ENCODE results near the gene TBC1D3B. TPM values are rescaled to one million over a fixed set of nuclear protein-coding genes. Genes with fewer than 3 reads are reported as not detected.

TBC1D3B gene
- total and polyA plus RNA-seq, 7 donors, result 1.3 to 5.6 (median 2.0) TPM

DNA sequence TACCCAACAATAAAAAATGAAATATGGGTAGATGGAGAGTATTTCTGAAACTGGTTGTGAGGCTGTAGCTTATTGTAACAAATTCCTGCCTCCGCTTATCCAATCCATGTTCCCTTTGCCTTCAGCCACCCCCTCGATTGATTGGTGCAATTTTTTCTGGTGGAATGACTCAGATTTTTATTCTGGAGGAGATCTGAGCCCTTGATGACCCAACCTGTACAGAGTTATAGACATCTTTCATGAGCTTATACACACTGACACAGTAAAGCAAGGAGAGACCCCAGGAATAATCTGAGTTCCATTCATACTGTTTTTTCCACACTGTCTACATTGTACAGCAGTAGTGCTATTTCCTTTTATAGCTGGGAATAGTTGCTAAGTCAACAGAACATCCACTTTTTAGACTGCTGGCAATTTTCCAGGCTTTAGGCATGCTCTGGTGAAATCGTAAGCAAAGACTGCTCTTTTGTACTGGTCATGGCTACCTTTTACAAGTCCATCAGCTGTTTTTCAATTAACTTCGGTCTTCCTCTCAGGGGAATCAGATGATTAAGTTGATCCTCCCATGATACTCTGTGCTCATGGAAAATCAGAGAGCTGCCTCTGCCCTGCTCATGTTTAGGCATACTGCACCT, 42.7 kb downstream of the TBC1D3B start:
- intact Hi-C loops (cut with DNase I), result loop anchor here in 1 of 2 donors (10.0 kb wide), 1 partner anchor 341 kb away; no protein-coding TSS in a partner anchor
- ATAC-seq (no peak), DNase-seq (no peak)
- no peak for TF ChIP-seq CTCF (IDR thresholded peaks at IDR 0.05)
- no peaks in the 10 kb centered on the region for H3K4me1 ChIP-seq
- H3K9me3 ChIP-seq, result no peaks in the 10 kb centered on the region
- H3K27ac ChIP-seq, result no peak overlapping the region
- no peaks in the 10 kb centered on the region for H3K36me3 ChIP-seq (ENCODE audit: insufficient read depth in 1 of 2, low read depth in 1 of 2)
- H3K27me3 ChIP-seq (ENCODE audit: insufficient read depth in 3 of 3, low read length in 2 of 3), result peaks cover 0 to 4% (median 3%) of the 10 kb centered on the region in 3 donors
- H3K4me3 ChIP-seq, result no peak overlapping the region
- 37 to 40% (median 37%) methylated on average over 4 of the region's 4 CpGs for WGBS, 3 donors

DNA sequence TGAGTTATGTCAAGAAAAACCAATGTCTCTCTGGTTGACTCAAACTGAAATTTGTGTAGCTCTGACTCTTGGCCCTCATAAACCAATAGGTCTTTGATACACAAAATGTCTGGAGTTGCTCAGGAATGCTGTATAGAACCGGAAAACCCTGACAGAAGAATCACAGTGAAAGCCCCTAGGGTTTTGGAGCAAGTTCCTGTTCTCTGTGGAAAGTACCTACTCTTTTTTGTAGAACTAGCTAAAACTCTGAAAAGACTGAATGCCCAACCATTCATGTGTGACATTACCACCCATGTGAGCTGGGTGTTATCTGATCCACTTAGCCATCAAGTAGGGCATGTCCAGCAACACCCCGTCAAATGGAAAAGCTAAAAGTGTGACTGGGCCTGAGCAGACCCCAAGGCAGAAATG, 44.0 kb downstream of the TBC1D3B start:
- intact Hi-C loops (cut with DNase I), result loop anchor here in 1 of 2 donors (10.0 kb wide), 1 partner anchor 342 kb away; no protein-coding TSS in a partner anchor
- ATAC-seq (no peak), DNase-seq (no peak)
- Histone ChIP-seq H3K27me3 (ENCODE audit: insufficient read depth in 3 of 3, low read length in 2 of 3) (peaks cover 2 to 4% (median 3%) of the 10 kb centered on the region in 3 donors), H3K4me1 (no peaks in the 10 kb centered on the region), H3K4me3 (no peak overlapping the region), H3K27ac (no peak overlapping the region), H3K9me3 (no peaks in the 10 kb centered on the region), H3K36me3 (ENCODE audit: insufficient read depth in 1 of 2, low read depth in 1 of 2) (no peaks in the 10 kb centered on the region)
- TF ChIP-seq CTCF (IDR thresholded peaks at IDR 0.05), result no peak
- 55 to 71% (median 58%) methylated on average over 2 of the region's 2 CpGs for WGBS, 3 donors

DNA sequence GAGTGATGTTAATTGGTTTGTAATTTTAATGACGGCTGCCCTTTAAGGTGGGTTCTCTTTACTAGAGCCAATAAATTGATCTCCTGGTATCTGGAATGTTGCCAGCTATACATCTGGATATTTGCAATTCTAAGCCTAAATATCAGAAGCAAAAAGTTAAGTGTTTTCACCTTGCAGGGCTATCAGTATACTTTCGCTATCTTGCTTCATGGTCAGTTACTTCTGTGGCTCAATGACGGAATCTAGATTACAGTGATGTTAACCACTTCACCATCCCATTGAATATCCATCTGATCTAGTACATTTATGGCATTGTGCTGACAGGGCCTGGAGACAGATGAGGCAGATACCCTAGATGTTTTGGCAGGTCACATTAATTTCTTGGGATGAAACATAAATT, 44.5 kb downstream of the TBC1D3B start:
- H3K36me3 ChIP-seq (ENCODE audit: insufficient read depth in 1 of 2, low read depth in 1 of 2), result no peaks in the 10 kb centered on the region
- peaks cover 2 to 4% (median 3%) of the 10 kb centered on the region in 3 donors for H3K27me3 ChIP-seq (ENCODE audit: insufficient read depth in 3 of 3, low read length in 2 of 3)
- DNase-seq (no peak), ATAC-seq (no peak)
- no peaks in the 10 kb centered on the region for H3K9me3 ChIP-seq
- no peaks in the 10 kb centered on the region for H3K4me1 ChIP-seq
- no peak for TF ChIP-seq CTCF (IDR thresholded peaks at IDR 0.05)
- no peak overlapping the region for H3K27ac ChIP-seq
- WGBS, 3 donors, result 88 to 90% (median 89%) methylated on average over 3 of the region's 3 CpGs
- no peak overlapping the region for H3K4me3 ChIP-seq
- intact Hi-C loops (cut with DNase I), result loop anchor here in 1 of 2 donors (10.0 kb wide), 1 partner anchor 343 kb away; no protein-coding TSS in a partner anchor

DNA sequence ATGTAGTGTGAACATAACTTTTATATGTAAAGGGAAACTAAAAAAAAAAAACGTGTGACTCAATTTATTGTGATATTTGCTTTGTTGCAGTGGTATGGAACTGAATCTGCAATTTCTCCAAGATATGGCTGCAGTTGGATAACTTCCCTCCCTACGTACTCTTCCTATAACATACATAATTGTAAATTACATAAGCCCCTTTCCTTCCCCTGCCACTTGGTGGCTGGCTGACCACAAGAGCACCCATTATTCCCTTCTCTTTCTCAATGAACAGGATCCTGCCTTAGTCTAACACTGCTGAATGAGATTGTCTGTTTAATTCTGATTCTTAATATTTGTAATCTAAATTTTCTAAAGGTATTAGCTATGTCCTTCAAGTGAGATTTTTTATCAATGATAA, 45.0 kb downstream of the TBC1D3B start:
- ATAC-seq (no peak), DNase-seq (no peak)
- H3K36me3 ChIP-seq (ENCODE audit: insufficient read depth in 1 of 2, low read depth in 1 of 2), result no peaks in the 10 kb centered on the region
- H3K27me3 ChIP-seq (ENCODE audit: insufficient read depth in 3 of 3, low read length in 2 of 3), result peaks cover 2 to 4% (median 3%) of the 10 kb centered on the region in 3 donors
- intact Hi-C loops (cut with DNase I), result loop anchor here in 1 of 2 donors (10.0 kb wide), 1 partner anchor 343 kb away; no protein-coding TSS in a partner anchor
- H3K9me3 ChIP-seq, result no peaks in the 10 kb centered on the region
- WGBS, 3 donors, result 59 to 66% (median 63%) methylated on average over 2 of the region's 2 CpGs
- H3K4me1 ChIP-seq, result no peaks in the 10 kb centered on the region
- H3K27ac ChIP-seq, result no peak overlapping the region
- H3K4me3 ChIP-seq, result no peak overlapping the region
- TF ChIP-seq CTCF (IDR thresholded peaks at IDR 0.05), result no peak
